Measurements from ENCODE around the gene RXFP2.

RXFP2 gene

DNA sequence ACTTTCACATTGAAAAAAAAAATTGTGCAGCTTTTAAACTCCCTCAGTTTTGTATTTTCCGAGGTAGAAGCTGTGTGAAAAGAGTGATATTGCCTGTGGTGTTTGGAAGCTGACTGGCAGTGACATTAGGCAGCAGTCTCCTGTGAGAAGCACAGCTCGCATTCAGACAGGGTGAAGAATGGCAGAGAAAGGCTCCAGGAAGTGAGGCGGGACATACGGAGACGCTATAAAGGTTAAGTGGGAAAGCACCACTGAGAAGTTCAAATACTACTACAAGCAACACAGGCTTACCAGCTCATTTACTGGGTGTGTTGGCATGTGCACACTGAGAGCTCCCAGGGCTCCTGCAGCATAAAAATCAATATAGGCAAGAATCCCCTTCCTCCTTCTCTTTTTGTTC, 88.4 kb downstream of the RXFP2 start:
- no peak for DNase-seq (ENCODE audit: low spot score)

DNA sequence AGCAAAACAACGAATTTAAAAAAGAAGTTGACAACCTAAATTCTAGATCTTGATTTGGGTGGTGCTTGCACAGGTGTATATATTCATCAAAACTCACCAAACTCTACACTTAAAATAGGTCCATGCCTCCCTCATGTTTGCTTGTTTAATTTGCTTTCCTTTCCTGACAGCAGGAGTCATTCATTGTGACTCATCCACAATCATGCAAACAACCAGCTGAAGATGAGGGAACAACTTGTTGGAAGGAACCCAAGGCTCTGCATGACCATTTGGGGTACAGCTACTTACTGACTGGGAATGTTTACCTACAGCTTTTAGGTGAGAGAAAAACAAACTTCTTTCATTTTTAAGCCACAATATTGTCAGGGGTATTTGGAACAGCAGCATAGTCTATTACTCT, 96.6 kb downstream of the RXFP2 start:
- DNase-seq (ENCODE audit: low spot score), result no peak

DNA sequence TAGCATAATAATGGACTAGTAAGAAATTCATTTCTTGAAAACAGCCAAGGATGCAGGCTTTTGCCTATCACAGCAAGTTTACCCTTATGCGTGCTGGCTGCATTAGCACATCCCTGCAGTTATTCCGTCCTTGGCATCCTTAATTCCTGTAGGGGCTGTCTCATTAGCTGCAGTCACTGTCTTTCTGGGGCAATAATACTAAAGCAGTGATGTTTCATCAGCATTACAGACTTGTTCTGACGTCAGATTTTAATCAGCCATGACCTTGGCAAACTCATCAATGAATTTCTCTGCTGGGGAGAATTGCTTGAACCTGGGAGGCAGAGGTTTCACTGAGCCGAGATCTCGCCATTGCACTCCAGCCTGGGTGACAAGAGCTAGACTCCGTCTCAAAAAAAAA, 103.7 kb downstream of the RXFP2 start:
- DNase-seq (ENCODE audit: low spot score), result no peak

DNA sequence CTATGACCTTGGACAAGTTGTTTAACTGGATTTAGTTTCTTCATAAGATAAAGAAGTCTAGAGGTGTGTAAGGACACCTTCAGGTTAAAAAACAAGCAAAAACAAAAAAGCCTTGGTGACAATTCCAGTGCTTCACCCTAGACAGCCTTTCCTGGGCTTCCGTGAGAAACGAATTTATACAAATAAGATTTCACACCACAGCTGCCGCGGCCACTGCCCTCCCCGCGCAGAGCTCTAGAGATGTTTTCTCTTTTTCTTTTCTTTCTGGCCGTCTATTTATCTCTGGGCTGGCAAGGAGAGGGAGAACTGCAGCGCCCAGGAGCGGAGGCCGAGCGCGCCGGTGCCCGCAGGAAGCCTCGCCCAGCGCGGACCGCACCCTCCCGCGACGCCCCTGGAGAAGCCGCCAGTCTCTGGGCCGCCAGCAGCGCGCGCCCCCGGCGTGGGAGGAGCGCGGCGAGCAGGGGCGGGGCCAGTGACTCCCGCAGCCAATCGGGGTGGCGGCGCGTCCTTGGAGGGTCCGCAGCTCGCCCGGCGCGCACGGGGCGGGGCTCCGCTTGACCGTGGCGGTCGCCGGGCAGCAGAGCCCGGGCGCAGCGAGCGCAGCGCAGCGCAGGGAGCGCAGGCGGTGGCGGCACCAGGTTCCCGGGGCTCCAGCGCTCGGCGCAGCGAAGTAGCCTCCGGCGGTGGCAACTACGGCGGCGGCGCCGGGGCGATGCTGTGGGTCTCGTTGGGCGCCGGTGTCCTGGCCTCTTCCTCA, 107.0 kb downstream of the RXFP2 start:
- DNase-seq (ENCODE audit: low spot score), result peak; percentile 61

DNA sequence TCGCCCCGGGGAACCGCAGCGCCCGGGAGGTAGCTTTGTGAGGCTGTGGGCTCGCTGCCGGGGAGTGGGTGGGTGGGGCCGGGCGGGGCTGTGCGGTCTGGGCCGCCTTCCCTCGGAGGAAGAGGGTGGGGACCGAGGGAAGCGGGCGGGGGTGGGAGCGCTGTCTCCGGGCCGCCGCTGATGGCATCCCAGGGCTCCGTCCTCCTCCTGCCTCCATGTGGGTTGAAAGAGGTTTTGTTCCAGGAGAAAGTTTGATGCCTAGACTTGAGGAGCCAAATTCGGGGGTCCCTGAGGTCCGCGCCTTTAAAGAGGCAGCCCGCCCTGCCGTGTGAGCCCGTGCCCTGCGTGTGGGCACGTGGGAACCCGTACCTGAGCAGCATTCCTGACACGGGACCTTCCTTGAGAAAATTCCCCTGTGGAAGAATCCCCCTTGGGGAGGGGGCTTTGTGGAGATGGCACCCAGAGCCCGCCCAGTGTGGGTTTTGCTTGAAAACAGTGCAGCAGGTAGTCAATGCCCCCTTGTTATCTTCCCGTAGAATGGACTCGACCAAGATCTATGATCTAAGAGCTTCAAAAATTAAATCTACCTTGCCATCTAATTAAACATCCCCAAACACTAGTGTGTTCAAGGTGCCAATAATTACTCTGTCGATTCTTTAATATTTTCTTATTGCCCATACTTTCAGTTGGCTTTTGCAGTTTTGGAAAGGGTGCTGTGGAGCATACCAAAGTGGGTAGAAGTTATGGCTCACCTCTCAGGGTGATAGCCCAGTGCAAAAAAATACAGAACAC, 107.8 kb downstream of the RXFP2 start:
- no peak for DNase-seq (ENCODE audit: low spot score)

DNA sequence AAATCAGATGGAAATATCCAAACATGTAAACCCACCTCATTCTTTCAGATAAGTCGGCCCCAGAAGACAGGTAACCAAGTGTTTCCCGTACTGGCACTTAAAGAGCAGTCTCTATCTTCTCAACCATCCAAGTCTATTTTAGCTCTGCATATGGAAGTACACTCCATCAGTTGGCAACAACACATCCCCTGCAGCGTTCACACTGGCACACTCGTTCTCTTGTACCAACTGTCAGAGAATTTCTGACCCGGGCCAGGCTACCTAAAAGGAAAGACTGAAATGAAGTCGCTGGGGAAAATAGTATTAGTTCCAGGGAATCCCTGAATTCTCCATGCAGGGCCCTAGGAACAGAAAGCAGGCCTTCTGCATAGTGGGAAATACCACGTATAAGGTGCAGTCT, 109.3 kb downstream of the RXFP2 start:
- DNase-seq (ENCODE audit: low spot score), result no peak

DNA sequence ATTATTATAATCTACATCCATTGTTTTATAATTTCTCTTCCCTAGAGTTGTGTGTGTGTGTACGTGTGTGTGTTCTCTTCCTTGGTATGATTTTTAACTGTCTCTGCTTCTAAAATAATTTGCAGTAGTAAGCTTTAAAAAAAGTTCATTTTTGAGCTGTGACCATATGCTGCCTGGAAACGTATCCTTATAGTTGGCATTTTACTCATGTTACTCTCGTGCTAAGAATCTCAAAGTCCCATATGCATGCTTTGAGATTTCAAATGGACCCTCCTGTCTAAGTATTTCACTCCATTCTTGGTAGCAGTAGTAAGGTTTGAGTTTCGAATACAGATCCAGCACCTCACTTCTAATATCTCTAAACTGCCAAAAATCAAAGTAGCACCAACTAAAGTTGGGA, 109.9 kb downstream of the RXFP2 start:
- DNase-seq (ENCODE audit: low spot score), result no peak

DNA sequence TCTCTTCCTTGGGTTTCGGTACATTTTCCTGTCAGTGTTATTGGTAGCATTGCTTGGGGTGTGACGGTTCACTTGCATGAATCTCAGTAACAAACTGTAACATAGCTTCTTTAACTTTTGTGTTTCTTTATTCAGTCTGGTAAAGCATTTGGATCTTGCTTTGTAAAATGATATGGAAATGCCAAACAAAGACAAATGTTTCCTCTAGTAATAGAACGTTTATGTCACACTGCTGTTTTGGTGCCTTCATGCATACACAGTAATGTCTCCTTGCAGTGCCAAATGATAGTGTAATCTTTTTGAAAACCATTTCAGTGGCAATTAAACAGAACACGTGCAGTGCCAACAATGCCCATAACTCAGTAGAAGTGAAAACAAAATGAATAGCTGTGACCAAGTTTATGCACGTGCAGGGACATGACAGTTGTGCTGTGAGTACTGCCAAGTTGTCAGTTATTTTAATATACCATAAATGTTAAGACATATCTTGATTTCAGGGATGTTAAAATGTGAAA, 110.8 kb downstream of the RXFP2 start:
- no peak for DNase-seq (ENCODE audit: low spot score)

DNA sequence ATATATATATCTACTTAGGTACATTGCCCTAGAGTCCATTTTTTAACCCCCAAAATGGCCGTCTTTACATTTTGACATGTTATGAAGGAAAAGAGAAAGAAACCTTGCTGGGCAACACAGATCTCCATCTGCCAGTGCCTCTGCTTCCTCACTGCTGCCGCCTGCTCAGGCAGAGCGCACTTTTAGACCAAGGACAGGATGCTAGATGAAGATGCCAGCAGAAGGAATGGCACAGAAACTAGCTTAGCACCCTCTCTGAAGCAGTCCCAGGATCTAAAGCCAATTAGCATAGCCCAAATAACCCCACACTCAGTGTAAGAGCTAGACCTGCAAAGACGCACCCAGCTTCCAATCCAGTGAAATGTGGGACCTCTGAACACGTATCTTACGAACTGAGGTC, 111.9 kb downstream of the RXFP2 start:
- peak; percentile 15 for DNase-seq (ENCODE audit: low spot score)
